HG03342 (cell line): ENCODE results near the gene UCKL1.

ENCODE experiments used
- ATAC-seq: cut with Tn5 transposase; IDR thresholded peaks from one replicate; pipeline ENCODE4 v1.9.1; 2021; ENCODE audit warnings: mild to moderate bottlenecking, moderate library complexity; ENCODE audit not compliant: unreplicated experiment

The UCKL1 gene

DNA sequence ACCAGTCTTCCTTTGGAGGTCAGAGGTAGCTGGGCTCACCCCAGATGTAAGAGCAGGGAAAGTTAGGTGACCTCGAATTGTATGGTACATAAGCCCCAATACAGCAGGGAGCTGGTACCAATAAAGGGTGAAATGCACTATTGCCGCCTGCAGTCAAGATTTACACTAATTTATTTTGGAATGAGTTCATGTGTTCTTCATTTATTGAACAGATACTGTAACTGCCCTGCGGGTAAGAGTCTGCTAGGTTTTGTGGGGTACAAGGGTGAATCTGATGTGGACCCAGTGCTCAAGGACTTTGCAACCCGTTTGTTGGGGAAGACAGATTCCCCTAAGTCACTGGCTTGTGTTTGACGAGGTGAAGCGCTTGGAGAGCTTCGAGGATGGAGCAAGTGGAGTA lies 63.8 kb downstream of the UCKL1 start:
- ATAC-seq = no peak

DNA sequence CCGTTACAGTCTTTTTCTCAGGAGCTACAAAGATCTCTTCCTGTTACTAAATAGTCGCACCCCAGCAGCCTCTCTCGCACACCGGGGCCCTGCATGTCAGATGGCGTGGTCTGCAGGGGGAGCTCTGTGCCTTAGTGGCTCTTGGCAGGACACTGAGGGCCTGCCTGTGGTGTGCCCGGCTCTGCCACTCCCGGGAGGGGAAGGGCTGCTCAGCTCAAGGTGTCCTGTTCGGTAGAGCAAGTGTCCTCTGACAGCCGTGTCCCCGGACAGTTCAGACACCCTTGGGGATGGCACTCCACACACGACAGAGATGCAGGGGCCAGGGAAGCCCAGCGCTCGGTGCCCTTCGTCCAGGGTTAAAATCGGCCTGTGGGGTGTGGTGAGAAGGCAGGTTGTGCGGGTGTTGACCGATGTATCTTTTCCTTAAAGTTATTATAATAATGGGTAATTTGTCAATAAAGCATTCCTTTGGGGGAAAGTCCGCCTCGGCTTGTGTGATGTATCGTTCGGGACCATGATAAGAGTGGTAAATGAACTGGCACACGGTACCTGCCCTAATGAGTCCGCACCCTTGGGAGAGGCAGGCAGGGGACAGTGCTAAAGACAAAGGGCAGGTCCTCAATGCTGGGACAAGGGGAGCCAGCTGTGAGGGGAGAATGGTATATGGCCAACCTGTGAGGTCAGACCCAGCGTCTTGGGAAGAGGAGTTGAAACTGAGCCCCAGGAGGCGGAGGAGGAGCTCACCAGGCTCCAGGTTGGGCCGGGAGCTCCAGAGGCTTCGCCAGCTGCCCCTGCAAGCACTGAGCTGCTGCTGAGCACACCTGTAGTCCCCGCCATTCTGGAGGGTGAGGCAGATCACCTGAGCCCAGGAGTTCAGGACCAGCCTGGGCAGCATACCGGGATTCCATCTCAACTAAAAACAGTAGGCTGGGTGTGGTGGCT lies 64.9 kb downstream of the UCKL1 start:
- no peak for ATAC-seq

DNA sequence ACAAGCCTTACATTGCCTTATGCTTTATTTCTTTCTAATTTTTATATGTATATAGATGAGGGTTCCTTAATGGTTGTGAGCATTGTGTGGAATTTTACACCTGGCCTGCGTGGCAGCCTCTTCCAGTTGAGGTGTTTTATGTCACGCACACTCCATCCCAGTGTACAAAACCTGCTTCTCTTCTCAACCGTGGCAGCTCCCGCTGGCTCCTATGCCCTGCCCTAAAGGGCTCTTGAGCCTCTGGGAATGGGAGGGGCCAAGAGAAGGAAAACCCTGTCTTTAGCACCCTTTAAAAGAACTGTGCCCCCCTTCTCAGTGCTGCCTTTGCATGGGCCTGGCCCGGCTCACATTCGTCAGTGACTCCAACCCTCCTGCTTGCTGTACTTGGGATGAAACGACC lies 65.6 kb downstream of the UCKL1 start:
- ATAC-seq = no peak

DNA sequence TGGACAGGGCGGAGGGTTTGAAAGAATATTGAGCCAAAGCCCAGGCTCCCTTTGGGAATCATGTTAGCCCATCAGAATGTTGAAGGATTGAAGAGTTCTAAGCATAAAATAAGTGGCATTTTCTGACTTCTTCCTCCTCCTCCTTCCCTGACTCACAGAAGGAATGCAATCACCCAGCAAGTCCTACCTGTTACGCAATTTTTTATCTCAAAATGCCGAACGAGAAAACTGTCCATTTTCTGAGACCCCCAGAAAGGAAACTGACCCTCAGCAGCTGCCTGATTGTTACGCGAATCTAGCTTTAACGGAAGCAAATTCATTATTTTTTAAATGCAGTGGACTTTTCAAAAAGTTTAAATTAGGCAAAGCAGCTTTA lies 66.0 kb downstream of the UCKL1 start:
- ATAC-seq = no peak
